Neural crest cell (in vitro differentiated cells): Measurements from ENCODE around the gene SEMA6A. TPM values are rescaled to one million over a fixed set of nuclear protein-coding genes. Genes with fewer than 3 reads are reported as not detected.

Experiments used
- DNase-seq: peaks from one replicate; pipeline ENCODE4 v3.0.0; 2021; ENCODE audit warnings: low read depth, mixed read lengths, low spot score
- H3K27ac Mint-ChIP-seq: one replicate; pipeline ENCODE4 v1.8.0; 2021; ENCODE audit warnings: mild to moderate bottlenecking, mixed read lengths; ENCODE audit not compliant: unreplicated experiment
- H3K27me3 Mint-ChIP-seq: 2 replicates; pipeline ENCODE4 v1.8.0; 2021; ENCODE audit warnings: low read depth, mild to moderate bottlenecking, mixed read lengths
- H3K36me3 Mint-ChIP-seq: 2 replicates; pipeline ENCODE4 v1.8.0; 2021; ENCODE audit warnings: low read depth, mild to moderate bottlenecking, mixed read lengths
- H3K4me1 Mint-ChIP-seq: 2 replicates; pipeline ENCODE4 v1.8.0; 2021; ENCODE audit warnings: mixed read lengths
- H3K4me3 Mint-ChIP-seq: one replicate; pipeline ENCODE4 v1.8.0; 2021; ENCODE audit warnings: mild to moderate bottlenecking, mixed read lengths
- H3K9me3 Mint-ChIP-seq: 2 replicates; pipeline ENCODE4 v1.8.0; 2021; ENCODE audit warnings: mixed read lengths
- CTCF ChIP-seq: fragments of 200-600 bp; sonication (generic); conservative IDR thresholded peaks from 2 replicates; pipeline ENCODE4 v1.5.0; 2021; ENCODE audit warnings: antibody characterized with exemption, mild to moderate bottlenecking
- total RNA-seq: library from RNA; stranded (reverse); gene quantifications from 2 replicates; pipeline ENCODE4 v1.2.1, GENCODE V29; 2021

The SEMA6A gene
- total RNA-seq, 1 donor from 2014 or later: 30.0 TPM

- Mint-ChIP-seq H3K4me1 (peaks cover 20% of the 10 kb centered on the region), H3K36me3 (peaks cover 28% of the 10 kb centered on the region), H3K27ac (no peak overlapping the region), H3K27me3 (no peaks in the 10 kb centered on the region), H3K4me3 (no peak overlapping the region), H3K9me3 (peaks cover 7% of the 10 kb centered on the region)
- TF ChIP-seq CTCF: no peak
- DNase-seq: no peak
Measured at GRCh38 chr5:116468583-116468982, 106.0 kb downstream of the SEMA6A start.

- no peak for DNase-seq
- no peak for TF ChIP-seq CTCF
- Mint-ChIP-seq H3K27me3 (no peaks in the 10 kb centered on the region), H3K9me3 (peaks cover 7% of the 10 kb centered on the region), H3K4me1 (peaks cover 18% of the 10 kb centered on the region), H3K36me3 (peaks cover 28% of the 10 kb centered on the region), H3K4me3 (no peak overlapping the region), H3K27ac (no peak overlapping the region)
Measured at GRCh38 chr5:116467465-116467843, 107.2 kb downstream of the SEMA6A start.

- H3K27ac Mint-ChIP-seq: no peak overlapping the region
- no peak for TF ChIP-seq CTCF
- H3K36me3 Mint-ChIP-seq: peaks cover 27% of the 10 kb centered on the region
- H3K27me3 Mint-ChIP-seq: no peaks in the 10 kb centered on the region
- H3K4me1 Mint-ChIP-seq: peaks cover 18% of the 10 kb centered on the region
- no peak for DNase-seq
- H3K9me3 Mint-ChIP-seq: peaks cover 7% of the 10 kb centered on the region
- H3K4me3 Mint-ChIP-seq: no peak overlapping the region
Measured at GRCh38 chr5:116466727-116467464, 107.7 kb downstream of the SEMA6A start.

GRCh38 chr5:116465411-116465810 is 109.2 kb downstream of the SEMA6A start:
- peaks cover 25% of the 10 kb centered on the region for H3K36me3 Mint-ChIP-seq
- H3K27me3 Mint-ChIP-seq: no peaks in the 10 kb centered on the region
- no peak overlapping the region for H3K4me3 Mint-ChIP-seq
- peaks cover 18% of the 10 kb centered on the region for H3K4me1 Mint-ChIP-seq
- H3K9me3 Mint-ChIP-seq: peaks cover 7% of the 10 kb centered on the region
- no peak for DNase-seq
- no peak for TF ChIP-seq CTCF
- H3K27ac Mint-ChIP-seq: no peak overlapping the region

- H3K4me1 Mint-ChIP-seq: peaks cover 18% of the 10 kb centered on the region
- peaks cover 23% of the 10 kb centered on the region for H3K36me3 Mint-ChIP-seq
- no peaks in the 10 kb centered on the region for H3K27me3 Mint-ChIP-seq
- no peak overlapping the region for H3K4me3 Mint-ChIP-seq
- no peak overlapping the region for H3K27ac Mint-ChIP-seq
- DNase-seq: no peak
- H3K9me3 Mint-ChIP-seq: peaks cover 7% of the 10 kb centered on the region
- no peak for TF ChIP-seq CTCF
Measured at GRCh38 chr5:116464144-116464708, 110.4 kb downstream of the SEMA6A start.
